A673 (cell line): Measurements from ENCODE around the gene MAGIX. TPM values are rescaled to one million over a fixed set of nuclear protein-coding genes. Genes with fewer than 3 reads are reported as not detected.
"Not testable (repeated sequence)": the region's sequence is repeated elsewhere in the genome, so short reads cannot be mapped to it uniquely, and the experiment has no call there.

Experiments used
- BruUV-seq: library from RNA; stranded (reverse); fragments of 400-500 nt; replicated peaks from 2 replicates; lab custom pipeline; 2021; lab: Mats Ljungman, UMichigan
- CTCF ChIA-PET: fragments of 300-600 bp; sonication (Branson Sonifier 250); formaldehyde crosslinking; loops from one replicate; lab custom pipeline; 2022; ENCODE audit warnings: antibody characterized with exemption; lab: Charles Lee
- POLR2A ChIA-PET: fragments of 300-600 bp; sonication (Branson Sonifier 250); formaldehyde crosslinking; loops from one replicate; lab custom pipeline; 2022; ENCODE audit warnings: antibody characterized with exemption; ENCODE audit not compliant: low non-redundant PET; lab: Charles Lee
- DNase-seq: peaks from one replicate; pipeline ENCODE4 v3.0.0-alpha.2; 2015; ENCODE audit warnings: low spot score
- H3K27ac ChIP-seq: fragments of 200-600 bp; sonication (generic); 2 replicates; pipeline ENCODE4 v1.5.1; 2016; ENCODE audit warnings: mixed run types, low read depth, mild to moderate bottlenecking, mixed read lengths, antibody characterized with exemption, low read length; ENCODE audit not compliant: poor library complexity, severe bottlenecking
- H3K27me3 ChIP-seq: fragments of 200-600 bp; sonication (generic); replicated peaks from 2 replicates; pipeline ENCODE4 v1.6.1; 2017; ENCODE audit warnings: mixed run types, low read depth, mild to moderate bottlenecking, mixed read lengths, antibody characterized with exemption, low read length; ENCODE audit not compliant: insufficient read depth, poor library complexity
- H3K36me3 ChIP-seq: fragments of 200-600 bp; sonication (generic); 2 replicates; pipeline ENCODE4 v1.6.1; 2016; ENCODE audit warnings: mixed run types, mild to moderate bottlenecking, mixed read lengths, antibody characterized with exemption, low read length; ENCODE audit not compliant: insufficient read depth, poor library complexity, severe bottlenecking
- H3K4me1 ChIP-seq: fragments of 200-600 bp; sonication (generic); 2 replicates; pipeline ENCODE4 v1.6.1; 2017; ENCODE audit warnings: mixed run types, mild to moderate bottlenecking, mixed read lengths, antibody characterized with exemption, low read length; ENCODE audit not compliant: insufficient read depth, poor library complexity, severe bottlenecking
- H3K4me3 ChIP-seq: fragments of 200-600 bp; sonication (generic); 2 replicates; pipeline ENCODE4 v1.5.1; 2016; ENCODE audit warnings: low read depth, mixed run types, mild to moderate bottlenecking, mixed read lengths, low read length; ENCODE audit not compliant: poor library complexity, severe bottlenecking
- H3K9me3 ChIP-seq: fragments of 200-600 bp; sonication (generic); 2 replicates; pipeline ENCODE4 v1.6.1; 2016; ENCODE audit warnings: mixed run types, low read depth, mild to moderate bottlenecking, mixed read lengths, antibody characterized with exemption, low read length; ENCODE audit not compliant: poor library complexity, severe bottlenecking
- EZH2 ChIP-seq: fragments of 200-600 bp; sonication (generic); IDR thresholded peaks from 2 replicates; pipeline ENCODE4 v1.6.1; 2017; ENCODE audit warnings: borderline replicate concordance, low read depth, mild to moderate bottlenecking, mixed read lengths, antibody characterized with exemption, low read length; ENCODE audit not compliant: poor library complexity, severe bottlenecking
- intact Hi-C: fragments of 100-400 bp; cut with micrococcal nuclease; formaldehyde crosslinking; loops from one replicate; pipeline ENCODE4 v1.10.0; 2022; ENCODE audit not compliant: unreplicated experiment
- total RNA-seq: library from RNA; stranded (reverse); gene quantifications from 2 replicates; pipeline ENCODE4 v1.2.3, GENCODE V29; 2021
- TF ChIP-seq, protein P1 (sequence below): fragments of 300-800, 200-600 bp; sonication (generic); conservative IDR thresholded peaks from 2 replicates; pipeline ENCODE4 v1.5.1; 2017; ENCODE audit warnings: low read depth, mild to moderate bottlenecking, antibody characterized with exemption, low read length, moderate library complexity, mixed read lengths

The MAGIX gene
- total RNA-seq, 1 experiment from 2014 or later, result 1.1 TPM

DNA sequence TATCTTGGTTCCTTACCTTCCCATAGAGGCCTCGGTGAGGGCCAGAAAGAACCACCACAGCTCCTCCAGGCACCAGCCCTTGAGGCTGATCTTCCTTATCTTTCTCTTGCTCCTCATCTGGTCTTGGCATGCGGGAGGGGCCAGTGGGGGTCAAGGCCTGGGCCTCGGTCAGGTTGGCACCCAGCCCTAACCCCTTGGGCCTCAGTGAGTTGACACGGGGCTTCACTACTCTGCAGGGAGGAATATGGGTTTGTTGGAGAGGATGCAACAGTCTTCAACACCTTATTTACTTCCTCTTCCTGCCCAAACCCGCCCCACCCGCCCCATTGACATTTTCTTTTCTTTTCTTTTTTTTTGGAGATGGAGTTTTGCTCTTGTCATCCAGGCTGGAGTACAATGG, 45.0 kb upstream of the MAGIX start:
- TF ChIP-seq, protein P1, sequence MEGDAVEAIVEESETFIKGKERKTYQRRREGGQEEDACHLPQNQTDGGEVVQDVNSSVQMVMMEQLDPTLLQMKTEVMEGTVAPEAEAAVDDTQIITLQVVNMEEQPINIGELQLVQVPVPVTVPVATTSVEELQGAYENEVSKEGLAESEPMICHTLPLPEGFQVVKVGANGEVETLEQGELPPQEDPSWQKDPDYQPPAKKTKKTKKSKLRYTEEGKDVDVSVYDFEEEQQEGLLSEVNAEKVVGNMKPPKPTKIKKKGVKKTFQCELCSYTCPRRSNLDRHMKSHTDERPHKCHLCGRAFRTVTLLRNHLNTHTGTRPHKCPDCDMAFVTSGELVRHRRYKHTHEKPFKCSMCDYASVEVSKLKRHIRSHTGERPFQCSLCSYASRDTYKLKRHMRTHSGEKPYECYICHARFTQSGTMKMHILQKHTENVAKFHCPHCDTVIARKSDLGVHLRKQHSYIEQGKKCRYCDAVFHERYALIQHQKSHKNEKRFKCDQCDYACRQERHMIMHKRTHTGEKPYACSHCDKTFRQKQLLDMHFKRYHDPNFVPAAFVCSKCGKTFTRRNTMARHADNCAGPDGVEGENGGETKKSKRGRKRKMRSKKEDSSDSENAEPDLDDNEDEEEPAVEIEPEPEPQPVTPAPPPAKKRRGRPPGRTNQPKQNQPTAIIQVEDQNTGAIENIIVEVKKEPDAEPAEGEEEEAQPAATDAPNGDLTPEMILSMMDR, result no peak
- TF ChIP-seq EZH2, result no peak
- ChIA-PET CTCF (no interaction called here), POLR2A (no interaction called here)
- no peak for DNase-seq
- Histone ChIP-seq H3K4me1 (no peaks in the 10 kb centered on the region), H3K9me3 (no peaks in the 10 kb centered on the region), H3K36me3 (peaks cover 9% of the 10 kb centered on the region), H3K4me3 (no peak overlapping the region), H3K27ac (no peak overlapping the region), H3K27me3 (no peaks in the 10 kb centered on the region)
- no TSS peak for BruUV-seq
- intact Hi-C loops, result no loop called here

DNA sequence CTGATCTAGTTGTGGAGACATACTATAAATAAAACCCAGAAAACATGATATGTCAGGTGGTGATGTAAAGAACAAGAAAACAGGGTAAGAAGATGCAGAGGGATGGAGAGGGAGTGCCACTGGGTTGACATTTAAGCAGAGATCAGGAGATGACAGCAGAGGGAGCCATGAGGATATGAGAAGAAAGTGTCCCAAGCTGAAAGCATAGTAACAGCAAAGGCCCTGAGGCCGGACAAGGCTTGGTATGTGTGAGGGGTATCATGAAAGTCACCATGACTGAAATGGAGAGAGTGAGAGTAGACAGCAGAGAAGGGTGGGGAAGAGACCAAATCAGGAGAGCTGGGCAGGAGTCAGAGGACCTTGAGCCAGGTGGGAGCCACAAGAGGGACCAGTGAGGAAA, 42.5 kb upstream of the MAGIX start:
- no peak for TF ChIP-seq EZH2
- TF ChIP-seq, protein P1, result no peak
- no peaks in the 10 kb centered on the region for H3K9me3 ChIP-seq
- no peak for DNase-seq
- no peaks in the 10 kb centered on the region for H3K4me1 ChIP-seq
- H3K27ac ChIP-seq, result no peak overlapping the region
- peaks cover 5% of the 10 kb centered on the region for H3K36me3 ChIP-seq
- H3K27me3 ChIP-seq, result no peaks in the 10 kb centered on the region
- no peak overlapping the region for H3K4me3 ChIP-seq
- intact Hi-C loops, result no loop called here
- no TSS peak for BruUV-seq
- ChIA-PET CTCF (no interaction called here), POLR2A (no interaction called here)

DNA sequence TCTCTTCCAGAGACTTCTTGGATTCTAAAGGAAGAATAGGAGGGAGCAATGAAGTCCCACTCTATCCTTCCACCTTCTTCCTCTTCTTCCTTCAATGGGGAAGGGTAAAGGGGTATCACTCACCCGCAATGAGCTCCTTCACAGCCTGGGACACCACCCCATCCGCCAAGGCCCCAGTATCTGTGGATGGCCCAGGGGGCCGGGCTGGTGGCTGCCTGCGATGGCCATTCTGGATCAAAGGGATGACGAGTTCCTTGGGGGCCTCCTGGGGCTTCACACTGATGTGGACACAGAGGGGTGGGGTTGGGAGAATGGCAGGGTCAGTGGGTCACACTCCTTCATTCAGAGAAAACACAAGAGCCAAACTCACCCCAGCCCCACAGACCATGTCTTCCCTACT, 40.1 kb upstream of the MAGIX start:
- H3K27ac ChIP-seq, result no peak overlapping the region
- peak overlapping the region; percentile 78 for H3K4me3 ChIP-seq
- H3K36me3 ChIP-seq, result no peaks in the 10 kb centered on the region
- no peaks in the 10 kb centered on the region for H3K4me1 ChIP-seq
- TF ChIP-seq EZH2, result no peak
- TF ChIP-seq, protein P1, result no peak
- no TSS peak for BruUV-seq
- H3K27me3 ChIP-seq, result no peaks in the 10 kb centered on the region
- H3K9me3 ChIP-seq, result no peaks in the 10 kb centered on the region
- DNase-seq, result no peak
- POLR2A ChIA-PET, result no interaction called here
- intact Hi-C loops, result no loop called here
- CTCF ChIA-PET, result no interaction called here

DNA sequence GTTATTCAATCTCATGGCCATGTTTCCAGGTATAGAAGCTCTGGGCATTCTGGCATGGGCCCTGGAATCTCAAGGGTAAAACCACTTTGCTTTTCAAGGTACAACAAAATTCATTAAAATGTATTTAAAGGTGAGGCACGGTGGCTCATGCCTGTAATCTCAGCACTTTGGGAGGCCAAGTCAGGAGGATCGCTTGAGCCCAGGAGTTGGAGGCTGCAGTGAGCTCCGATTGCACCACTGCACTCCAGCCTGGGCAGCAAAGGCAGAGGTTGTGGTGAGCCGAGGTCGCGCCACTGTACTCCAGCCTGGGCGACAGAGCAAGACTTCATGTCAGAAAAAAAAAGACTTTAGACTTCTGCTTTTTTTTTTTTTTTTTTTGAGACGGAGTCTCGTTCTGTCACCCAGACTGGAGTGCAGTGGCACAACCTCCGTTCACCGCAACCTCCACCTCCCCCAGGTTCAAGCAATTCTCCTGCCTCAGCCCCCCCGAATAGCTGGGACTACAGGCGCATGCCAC, 34.8 kb upstream of the MAGIX start:
- DNase-seq, intact Hi-C loops, BruUV-seq, H3K4me3 ChIP-seq, H3K4me1 ChIP-seq, H3K36me3 ChIP-seq, H3K27ac ChIP-seq, H3K9me3 ChIP-seq, CTCF ChIA-PET, H3K27me3 ChIP-seq, POLR2A ChIA-PET: not testable (repeated sequence)
